ENCODE data around the gene ALG12.
A peak's percentile ranks its signal among the peaks of the same experiment; 100 is the strongest.

Gene ALG12

DNA sequence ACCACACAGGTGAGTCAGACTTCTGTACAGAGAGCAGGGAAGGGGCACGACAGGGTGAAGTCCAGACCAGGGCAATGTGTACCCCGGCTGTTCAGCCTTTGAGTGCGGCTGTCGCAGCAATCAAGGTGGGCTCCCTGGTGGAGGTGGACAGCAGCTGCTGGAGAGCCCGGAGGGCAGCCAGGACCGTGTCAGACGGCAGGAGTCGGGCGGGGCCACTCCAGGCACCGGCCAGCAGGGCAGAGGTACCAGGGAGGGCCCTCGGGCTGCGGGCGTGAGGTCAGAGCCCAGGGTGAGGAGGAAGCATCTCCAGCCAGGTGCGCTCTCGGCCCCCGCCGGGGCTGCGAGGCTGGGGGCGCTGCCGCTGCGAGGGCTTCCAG is 41.5 kb upstream of the ALG12 start:
- no peak for TF ChIP-seq FOXP2 (optimal IDR thresholded peaks at IDR 0.05; ENCODE audit: borderline replicate concordance, extremely low read depth, extremely low read length, insufficient read depth)
- TF ChIP-seq, protein P1, sequence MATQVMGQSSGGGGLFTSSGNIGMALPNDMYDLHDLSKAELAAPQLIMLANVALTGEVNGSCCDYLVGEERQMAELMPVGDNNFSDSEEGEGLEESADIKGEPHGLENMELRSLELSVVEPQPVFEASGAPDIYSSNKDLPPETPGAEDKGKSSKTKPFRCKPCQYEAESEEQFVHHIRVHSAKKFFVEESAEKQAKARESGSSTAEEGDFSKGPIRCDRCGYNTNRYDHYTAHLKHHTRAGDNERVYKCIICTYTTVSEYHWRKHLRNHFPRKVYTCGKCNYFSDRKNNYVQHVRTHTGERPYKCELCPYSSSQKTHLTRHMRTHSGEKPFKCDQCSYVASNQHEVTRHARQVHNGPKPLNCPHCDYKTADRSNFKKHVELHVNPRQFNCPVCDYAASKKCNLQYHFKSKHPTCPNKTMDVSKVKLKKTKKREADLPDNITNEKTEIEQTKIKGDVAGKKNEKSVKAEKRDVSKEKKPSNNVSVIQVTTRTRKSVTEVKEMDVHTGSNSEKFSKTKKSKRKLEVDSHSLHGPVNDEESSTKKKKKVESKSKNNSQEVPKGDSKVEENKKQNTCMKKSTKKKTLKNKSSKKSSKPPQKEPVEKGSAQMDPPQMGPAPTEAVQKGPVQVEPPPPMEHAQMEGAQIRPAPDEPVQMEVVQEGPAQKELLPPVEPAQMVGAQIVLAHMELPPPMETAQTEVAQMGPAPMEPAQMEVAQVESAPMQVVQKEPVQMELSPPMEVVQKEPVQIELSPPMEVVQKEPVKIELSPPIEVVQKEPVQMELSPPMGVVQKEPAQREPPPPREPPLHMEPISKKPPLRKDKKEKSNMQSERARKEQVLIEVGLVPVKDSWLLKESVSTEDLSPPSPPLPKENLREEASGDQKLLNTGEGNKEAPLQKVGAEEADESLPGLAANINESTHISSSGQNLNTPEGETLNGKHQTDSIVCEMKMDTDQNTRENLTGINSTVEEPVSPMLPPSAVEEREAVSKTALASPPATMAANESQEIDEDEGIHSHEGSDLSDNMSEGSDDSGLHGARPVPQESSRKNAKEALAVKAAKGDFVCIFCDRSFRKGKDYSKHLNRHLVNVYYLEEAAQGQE (IDR thresholded peaks at IDR 0.05; ENCODE audit: insufficient read depth in 1 of 2, low read depth in 2 of 2, low read length in 2 of 2) = 0 out of 4 replicates have a peak, but pooled peaks of 1 of the 2 experiments have one; percentile 37

DNA sequence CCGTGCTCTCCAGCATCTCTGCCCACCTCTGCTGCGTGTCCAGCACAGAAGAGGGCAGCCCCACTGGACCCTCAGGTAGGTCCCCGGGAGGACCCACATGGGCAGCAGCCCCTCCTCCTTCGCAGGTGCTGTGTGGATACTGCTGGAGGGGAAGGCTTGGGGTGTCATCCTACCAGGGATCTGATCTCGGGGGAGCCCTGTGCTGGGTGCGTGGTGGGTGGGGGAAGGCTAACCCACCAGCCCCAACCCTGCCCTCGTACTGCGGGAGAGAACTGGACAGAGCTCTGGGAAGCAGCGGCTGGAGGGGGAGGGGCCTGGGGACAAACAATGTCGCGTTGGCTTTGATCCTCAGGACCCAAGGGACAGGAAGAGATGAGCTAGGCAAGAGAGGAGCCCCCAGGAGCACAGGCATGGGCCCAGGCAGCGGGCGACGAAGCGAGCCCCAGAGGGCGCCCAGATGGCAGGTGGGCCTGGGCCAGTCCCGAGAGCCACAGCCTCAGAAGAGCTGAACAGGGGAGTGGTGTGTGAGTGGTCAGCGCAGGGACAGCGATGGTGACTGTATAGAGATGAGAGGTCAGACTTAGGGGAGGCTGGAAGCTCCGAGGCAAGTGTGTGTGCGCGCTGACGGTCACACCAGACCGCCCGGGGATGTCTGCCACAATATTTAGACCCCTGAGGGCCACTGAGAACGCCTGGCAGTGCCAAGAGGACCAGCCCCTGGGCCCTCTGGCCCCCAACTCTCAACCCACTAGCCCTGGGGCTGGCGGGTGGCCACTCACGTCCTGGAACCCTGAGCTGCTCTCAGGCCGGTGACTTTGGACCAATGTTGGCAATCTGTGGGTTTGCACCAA is 40.9 kb upstream of the ALG12 start:
- TF ChIP-seq TAF1 (IDR thresholded peaks at IDR 0.05; ENCODE audit: borderline replicate concordance, insufficient read depth, low read length) = no peak
- no peak for TF ChIP-seq SIN3A (IDR thresholded peaks at IDR 0.05; ENCODE audit: borderline replicate concordance, insufficient read depth, low read length)
- TF ChIP-seq, protein P1 (IDR thresholded peaks at IDR 0.05; ENCODE audit: insufficient read depth in 1 of 2, low read depth in 2 of 2, low read length in 2 of 2) = no peak
- TF ChIP-seq POLR2AphosphoS5 (IDR thresholded peaks at IDR 0.05; ENCODE audit: low read depth, low read length) = no peak
- TF ChIP-seq FOXP2 (optimal IDR thresholded peaks at IDR 0.05; ENCODE audit: borderline replicate concordance, extremely low read depth, extremely low read length, insufficient read depth) = no peak

DNA sequence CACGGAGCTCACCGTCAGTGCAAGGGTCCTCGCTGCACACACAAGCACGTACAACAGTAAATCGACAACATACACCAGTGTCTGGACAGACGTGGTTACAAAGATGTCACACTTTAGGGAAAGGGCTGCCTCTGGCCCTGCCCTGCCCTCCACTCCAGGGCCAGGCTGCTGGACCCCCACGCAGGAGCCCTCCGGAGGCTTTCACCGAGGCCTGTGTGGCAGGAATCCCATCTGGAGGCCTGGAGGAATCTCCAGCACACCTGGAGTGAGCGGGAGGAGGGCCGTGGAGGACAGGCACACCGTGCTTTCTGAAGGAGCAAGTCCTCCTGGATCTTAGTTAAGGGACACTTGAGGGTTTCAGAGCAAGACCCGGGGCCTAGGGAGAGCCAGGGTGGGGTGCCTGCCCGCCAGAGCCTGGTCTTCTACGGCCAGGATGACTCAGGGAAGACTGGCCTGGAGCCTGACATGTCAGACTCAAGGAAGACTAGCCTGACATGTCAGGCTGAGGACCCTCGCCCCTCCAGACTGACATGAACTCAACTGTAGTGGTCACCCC is 40.2 kb upstream of the ALG12 start:
- TF ChIP-seq FOXP2 (optimal IDR thresholded peaks at IDR 0.05; ENCODE audit: borderline replicate concordance, extremely low read depth, extremely low read length, insufficient read depth) = no peak
- no peak for TF ChIP-seq TAF1 (IDR thresholded peaks at IDR 0.05; ENCODE audit: borderline replicate concordance, insufficient read depth, low read length)
- TF ChIP-seq SIN3A (IDR thresholded peaks at IDR 0.05; ENCODE audit: borderline replicate concordance, insufficient read depth, low read length) = no peak
- no peak for TF ChIP-seq POLR2AphosphoS5 (IDR thresholded peaks at IDR 0.05; ENCODE audit: low read depth, low read length)
- TF ChIP-seq, protein P1 (IDR thresholded peaks at IDR 0.05; ENCODE audit: insufficient read depth in 1 of 2, low read depth in 2 of 2, low read length in 2 of 2) = no peak

DNA sequence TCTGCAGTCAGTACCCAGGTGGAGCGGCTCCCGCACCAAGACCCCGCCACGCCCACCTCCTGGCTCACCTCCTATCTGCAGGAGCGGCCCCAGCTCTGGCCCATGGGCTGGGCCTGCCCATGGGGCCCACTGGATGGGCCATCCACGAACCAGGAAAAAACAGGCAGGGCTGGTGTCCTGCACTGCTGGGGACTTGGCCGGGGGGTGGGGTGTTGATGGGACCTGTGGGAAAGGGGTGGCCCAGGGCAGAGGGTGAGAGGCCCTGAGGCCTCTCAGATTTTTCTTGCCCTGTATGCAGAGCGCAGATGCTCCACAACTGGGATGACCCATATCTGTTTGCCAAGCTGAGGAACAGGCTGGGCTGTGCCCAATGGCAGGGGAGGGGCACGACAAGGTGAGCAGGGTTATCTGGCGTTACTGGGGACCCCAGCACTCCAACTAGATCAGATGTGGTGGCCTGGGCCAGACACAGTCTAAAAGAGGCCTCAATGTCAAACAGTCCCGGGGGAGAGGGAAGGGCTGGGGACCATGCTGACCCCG is 39.7 kb upstream of the ALG12 start:
- no peak for TF ChIP-seq FOXP2 (optimal IDR thresholded peaks at IDR 0.05; ENCODE audit: borderline replicate concordance, extremely low read depth, extremely low read length, insufficient read depth)
- TF ChIP-seq POLR2AphosphoS5 (IDR thresholded peaks at IDR 0.05; ENCODE audit: low read depth, low read length) = no peak

DNA sequence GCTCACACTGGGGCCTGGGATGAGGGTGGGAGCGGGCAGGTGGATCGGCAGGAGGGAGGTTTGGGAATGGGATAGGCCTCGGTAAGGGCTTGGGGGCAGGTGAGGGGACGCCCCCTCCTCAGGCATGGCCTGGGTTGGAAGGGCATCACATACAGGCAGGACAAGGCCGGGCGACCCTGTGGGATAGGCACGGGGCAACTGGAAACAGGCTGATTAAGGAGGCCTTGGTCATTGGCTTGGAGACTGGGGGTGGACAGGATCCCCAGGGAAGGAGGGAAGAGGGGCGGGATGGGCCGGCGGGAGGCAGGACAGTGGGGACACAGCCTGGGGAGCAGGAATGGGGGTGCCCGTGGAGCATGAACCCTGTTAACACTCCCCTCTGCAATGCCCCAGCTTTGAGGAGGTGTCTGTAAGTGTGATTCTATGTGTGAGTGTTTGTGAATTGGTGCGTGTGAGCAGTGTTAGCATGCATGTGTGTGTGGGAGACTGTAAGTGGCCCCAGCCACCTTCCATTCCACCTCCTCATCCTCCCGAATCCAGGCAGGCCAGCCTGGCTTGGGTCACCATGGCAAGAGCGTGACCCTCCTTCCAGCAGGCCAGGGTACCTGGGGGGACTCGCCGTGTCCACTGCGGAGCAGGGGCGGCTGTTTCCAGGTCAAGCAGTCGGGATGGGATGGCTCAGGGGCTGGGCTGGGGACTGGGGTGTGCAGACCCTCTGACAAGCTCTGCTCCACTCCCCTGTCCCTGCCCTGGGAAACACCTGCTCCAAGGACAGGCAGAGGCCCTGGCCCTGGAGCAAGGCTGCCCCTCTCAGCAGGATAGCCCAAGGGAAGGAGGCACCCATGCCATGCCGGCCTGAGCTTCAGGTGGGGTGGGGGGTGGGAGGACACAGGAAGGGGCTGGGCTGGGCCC is 38.9 kb upstream of the ALG12 start:
- no peak for TF ChIP-seq FOXP2 (optimal IDR thresholded peaks at IDR 0.05; ENCODE audit: borderline replicate concordance, extremely low read depth, extremely low read length, insufficient read depth)
- no peak for TF ChIP-seq POLR2AphosphoS5 (IDR thresholded peaks at IDR 0.05; ENCODE audit: low read depth, low read length)
- TF ChIP-seq TAF1 (IDR thresholded peaks at IDR 0.05; ENCODE audit: borderline replicate concordance, insufficient read depth, low read length) = no peak
- TF ChIP-seq SIN3A (IDR thresholded peaks at IDR 0.05; ENCODE audit: borderline replicate concordance, insufficient read depth, low read length) = no peak
- TF ChIP-seq, protein P1 (IDR thresholded peaks at IDR 0.05; ENCODE audit: insufficient read depth in 1 of 2, low read depth in 2 of 2, low read length in 2 of 2) = no peak

Data from PFSK-1 (cell line).